Stimulated activated CD8-positive, alpha-beta memory T cell treated with anti-CD3 and anti-CD28 coated beads, Interleukin-7, amount 100 ng/mL, for 4 hours (primary cell): ENCODE measurements around the gene ZMAT5.

ENCODE experiments used
- DNase-seq, 2 donors: peaks; one replicate each; pipeline ENCODE4 v3.0.0-alpha.2; 2020; ENCODE audit warnings: low read depth in 2 of 2

Gene ZMAT5

GRCh38 chr22:29706486-29706885 is 60.3 kb downstream of the ZMAT5 start:
- DNase-seq: no peak

GRCh38 chr22:29705651-29706050 is 61.2 kb downstream of the ZMAT5 start:
- no peak for DNase-seq

- no peak for DNase-seq
These were observed 62.1 kb downstream of the ZMAT5 start for GRCh38 chr22:29704528-29705285.

- no peak for DNase-seq
These were observed 63.1 kb downstream of the ZMAT5 start for GRCh38 chr22:29703569-29704195.

- no peak for DNase-seq
These were observed 63.8 kb downstream of the ZMAT5 start for GRCh38 chr22:29702931-29703501.

- DNase-seq: no peak
These were observed 64.5 kb downstream of the ZMAT5 start for GRCh38 chr22:29702000-29702930.

- DNase-seq: no peak
These were observed 65.4 kb downstream of the ZMAT5 start for GRCh38 chr22:29701155-29701999.

- no peak for DNase-seq
These were observed 66.0 kb downstream of the ZMAT5 start for GRCh38 chr22:29700900-29701154.

GRCh38 chr22:29700206-29700899 is 66.5 kb downstream of the ZMAT5 start:
- DNase-seq: no peak

- DNase-seq: no peak
These were observed 68.8 kb downstream of the ZMAT5 start for GRCh38 chr22:29697853-29698598.

- DNase-seq: no peak
These were observed 71.5 kb downstream of the ZMAT5 start for GRCh38 chr22:29695129-29695926.

GRCh38 chr22:29693671-29694070 is 73.1 kb downstream of the ZMAT5 start:
- DNase-seq: no peak

- DNase-seq: no peak
These were observed 73.6 kb downstream of the ZMAT5 start for GRCh38 chr22:29693161-29693560.

GRCh38 chr22:29692327-29692640 is 74.5 kb downstream of the ZMAT5 start:
- no peak for DNase-seq

GRCh38 chr22:29691636-29692326 is 75.0 kb downstream of the ZMAT5 start:
- DNase-seq: no peak

GRCh38 chr22:29690476-29690875 is 76.3 kb downstream of the ZMAT5 start:
- DNase-seq: no peak

GRCh38 chr22:29689880-29690213 is 77.0 kb downstream of the ZMAT5 start:
- DNase-seq: no peak

- no peak for DNase-seq
These were observed 77.5 kb downstream of the ZMAT5 start for GRCh38 chr22:29689206-29689879.
